ENCODE measurements around the gene INPP5D. TPM values are rescaled to one million over a fixed set of nuclear protein-coding genes. Genes with fewer than 3 reads are reported as not detected.

Gene INPP5D
- total and polyA plus RNA-seq, 2 donors (not counting 1 experiment from before 2014, with no cell fraction given): 0.01 to 0.33 TPM

GRCh38 chr2:233241803-233242202 lies 181.7 kb downstream of the INPP5D start:
- no peak overlapping the region for H3K9ac ChIP-seq (ENCODE audit: insufficient read depth, low read length)
- H3K4me3 ChIP-seq (replicated peaks in 1 of 4; ENCODE audit: control extremely low read depth in 1 of 4, insufficient read depth in 1 of 4, low read depth in 3 of 4, low read length in 4 of 4): no peak overlapping the region
- TF ChIP-seq EZH2 (IDR thresholded peaks at IDR 0.05; ENCODE audit: low read length, missing control alignments): no peak
- TF ChIP-seq, protein P1, sequence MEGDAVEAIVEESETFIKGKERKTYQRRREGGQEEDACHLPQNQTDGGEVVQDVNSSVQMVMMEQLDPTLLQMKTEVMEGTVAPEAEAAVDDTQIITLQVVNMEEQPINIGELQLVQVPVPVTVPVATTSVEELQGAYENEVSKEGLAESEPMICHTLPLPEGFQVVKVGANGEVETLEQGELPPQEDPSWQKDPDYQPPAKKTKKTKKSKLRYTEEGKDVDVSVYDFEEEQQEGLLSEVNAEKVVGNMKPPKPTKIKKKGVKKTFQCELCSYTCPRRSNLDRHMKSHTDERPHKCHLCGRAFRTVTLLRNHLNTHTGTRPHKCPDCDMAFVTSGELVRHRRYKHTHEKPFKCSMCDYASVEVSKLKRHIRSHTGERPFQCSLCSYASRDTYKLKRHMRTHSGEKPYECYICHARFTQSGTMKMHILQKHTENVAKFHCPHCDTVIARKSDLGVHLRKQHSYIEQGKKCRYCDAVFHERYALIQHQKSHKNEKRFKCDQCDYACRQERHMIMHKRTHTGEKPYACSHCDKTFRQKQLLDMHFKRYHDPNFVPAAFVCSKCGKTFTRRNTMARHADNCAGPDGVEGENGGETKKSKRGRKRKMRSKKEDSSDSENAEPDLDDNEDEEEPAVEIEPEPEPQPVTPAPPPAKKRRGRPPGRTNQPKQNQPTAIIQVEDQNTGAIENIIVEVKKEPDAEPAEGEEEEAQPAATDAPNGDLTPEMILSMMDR (conservative IDR thresholded peaks at IDR 0.05 in 1 of 2, IDR thresholded peaks at IDR 0.05 in 1 of 2; ENCODE audit: low read depth in 1 of 2, low read length in 2 of 2): no peak
- no peak overlapping the region for H3K4me2 ChIP-seq (ENCODE audit: extremely low read depth, insufficient read depth, low read length)
- no peaks in the 10 kb centered on the region for H3K4me1 ChIP-seq (ENCODE audit: control insufficient read depth, extremely low read depth, insufficient read depth, low read length)
- H3K27ac ChIP-seq (ENCODE audit: insufficient read depth, low read length): no peak overlapping the region
- no peaks in the 10 kb centered on the region for H3K79me2 ChIP-seq (ENCODE audit: control insufficient read depth, insufficient read depth, low read length)
- DNase-seq (ENCODE audit: low read depth in 2 of 2): no peak
- H3K36me3 ChIP-seq (ENCODE audit: control insufficient read depth, insufficient read depth, low read length): no peaks in the 10 kb centered on the region
- no peaks in the 10 kb centered on the region for H3K27me3 ChIP-seq (ENCODE audit: control insufficient read depth, insufficient read depth, low read length)
- H3K9me3 ChIP-seq (ENCODE audit: control insufficient read depth, insufficient read depth, low read depth, low read length): no peaks in the 10 kb centered on the region
- no peak overlapping the region for H2AFZ ChIP-seq (ENCODE audit: low read length)
- H4K20me1 ChIP-seq (ENCODE audit: control insufficient read depth, extremely low read depth, insufficient read depth, low read length): no peaks in the 10 kb centered on the region

DNA sequence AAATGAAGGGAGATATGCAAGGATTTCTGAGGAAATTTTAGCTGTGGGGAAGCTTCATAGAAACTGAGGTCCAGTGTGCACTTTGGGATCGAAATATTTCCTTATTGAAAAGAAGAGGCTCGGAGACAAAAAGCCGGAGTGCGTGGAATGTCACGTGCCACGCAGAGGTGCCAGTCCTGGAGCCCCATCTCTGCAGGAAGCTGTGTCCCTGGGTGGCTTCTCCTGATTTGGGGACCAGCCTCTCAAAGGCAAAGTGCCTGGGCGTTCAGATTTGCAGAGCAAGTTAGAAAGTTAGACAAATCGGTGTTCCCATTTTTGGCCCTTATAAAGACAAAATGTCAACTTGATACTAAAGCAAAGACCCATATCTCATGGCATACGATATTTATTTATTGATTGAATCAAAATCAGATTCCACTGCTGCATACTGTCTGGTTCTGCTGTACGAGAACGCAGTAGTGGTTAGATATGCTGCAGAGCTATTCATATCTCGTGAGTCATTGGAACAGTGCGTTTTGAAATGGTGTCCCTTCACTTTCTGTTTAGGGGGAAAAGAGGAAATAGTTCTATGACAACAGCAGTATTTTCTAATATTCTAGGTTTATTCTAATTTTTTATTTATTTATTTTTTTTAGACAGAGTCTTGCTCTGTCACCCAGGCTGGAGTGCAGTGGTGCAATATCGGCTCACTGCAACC lies 182.2 kb downstream of the INPP5D start:
- H3K79me2 ChIP-seq (ENCODE audit: control insufficient read depth, insufficient read depth, low read length): no peaks in the 10 kb centered on the region
- no peaks in the 10 kb centered on the region for H3K27me3 ChIP-seq (ENCODE audit: control insufficient read depth, insufficient read depth, low read length)
- peak in 1 of 2 donors; percentile 19 for DNase-seq (ENCODE audit: low read depth in 2 of 2)
- no peak overlapping the region for H3K27ac ChIP-seq (ENCODE audit: insufficient read depth, low read length)
- no peak overlapping the region for H3K4me2 ChIP-seq (ENCODE audit: extremely low read depth, insufficient read depth, low read length)
- H3K4me1 ChIP-seq (ENCODE audit: control insufficient read depth, extremely low read depth, insufficient read depth, low read length): no peaks in the 10 kb centered on the region
- H3K9me3 ChIP-seq (ENCODE audit: control insufficient read depth, insufficient read depth, low read depth, low read length): no peaks in the 10 kb centered on the region
- no peak overlapping the region for H3K9ac ChIP-seq (ENCODE audit: insufficient read depth, low read length)
- H2AFZ ChIP-seq (ENCODE audit: low read length): no peak overlapping the region
- H3K4me3 ChIP-seq (replicated peaks in 1 of 4; ENCODE audit: control extremely low read depth in 1 of 4, insufficient read depth in 1 of 4, low read depth in 3 of 4, low read length in 4 of 4): no peak overlapping the region
- H4K20me1 ChIP-seq (ENCODE audit: control insufficient read depth, extremely low read depth, insufficient read depth, low read length): no peaks in the 10 kb centered on the region
- no peaks in the 10 kb centered on the region for H3K36me3 ChIP-seq (ENCODE audit: control insufficient read depth, insufficient read depth, low read length)
- no peak for TF ChIP-seq EZH2 (IDR thresholded peaks at IDR 0.05; ENCODE audit: low read length, missing control alignments)
- TF ChIP-seq, protein P1 (conservative IDR thresholded peaks at IDR 0.05 in 1 of 2, IDR thresholded peaks at IDR 0.05 in 1 of 2; ENCODE audit: low read depth in 1 of 2, low read length in 2 of 2): no peak

GRCh38 chr2:233243348-233243747 lies 183.2 kb downstream of the INPP5D start:
- Histone ChIP-seq H3K4me2 (ENCODE audit: extremely low read depth, insufficient read depth, low read length) (no peak overlapping the region), H3K9ac (ENCODE audit: insufficient read depth, low read length) (no peak overlapping the region), H3K9me3 (ENCODE audit: control insufficient read depth, insufficient read depth, low read depth, low read length) (no peaks in the 10 kb centered on the region), H4K20me1 (ENCODE audit: control insufficient read depth, extremely low read depth, insufficient read depth, low read length) (no peaks in the 10 kb centered on the region), H3K27ac (ENCODE audit: insufficient read depth, low read length) (no peak overlapping the region), H3K4me3 (replicated peaks in 1 of 4; ENCODE audit: control extremely low read depth in 1 of 4, insufficient read depth in 1 of 4, low read depth in 3 of 4, low read length in 4 of 4) (no peak overlapping the region), H3K79me2 (ENCODE audit: control insufficient read depth, insufficient read depth, low read length) (no peaks in the 10 kb centered on the region), H3K27me3 (ENCODE audit: control insufficient read depth, insufficient read depth, low read length) (no peaks in the 10 kb centered on the region), H3K4me1 (ENCODE audit: control insufficient read depth, extremely low read depth, insufficient read depth, low read length) (no peaks in the 10 kb centered on the region), H3K36me3 (ENCODE audit: control insufficient read depth, insufficient read depth, low read length) (no peaks in the 10 kb centered on the region), H2AFZ (ENCODE audit: low read length) (no peak overlapping the region)
- TF ChIP-seq, protein P1 (conservative IDR thresholded peaks at IDR 0.05 in 1 of 2, IDR thresholded peaks at IDR 0.05 in 1 of 2; ENCODE audit: low read depth in 1 of 2, low read length in 2 of 2): no peak
- TF ChIP-seq EZH2 (IDR thresholded peaks at IDR 0.05; ENCODE audit: low read length, missing control alignments): no peak
- DNase-seq (ENCODE audit: low read depth in 2 of 2): no peak

All from fibroblast of lung (primary cell).